KOPT-K1 (cell line): ENCODE measurements around the gene IRF5.

Experiments used
- H3K27ac ChIP-seq: fragments of 200-600 bp; sonication (generic); 2 replicates; pipeline ENCODE4 v1.5.1; 2016; ENCODE audit warnings: antibody characterized with exemption, mild to moderate bottlenecking, low read depth, low read length; ENCODE audit not compliant: poor library complexity, severe bottlenecking
- H3K36me3 ChIP-seq: fragments of 200-600 bp; sonication (generic); 2 replicates; pipeline ENCODE4 v1.5.1; 2017; ENCODE audit warnings: antibody characterized with exemption, mild to moderate bottlenecking, low read length, moderate library complexity; ENCODE audit not compliant: insufficient read depth
- H3K9me3 ChIP-seq: fragments of 200-600 bp; sonication (generic); 2 replicates; pipeline ENCODE4 v1.5.1; 2017; ENCODE audit warnings: antibody characterized with exemption, low read length, mild to moderate bottlenecking; ENCODE audit not compliant: insufficient read depth, poor library complexity, severe bottlenecking

IRF5 gene

GRCh38 chr7:128924707-128925588 is 12.8 kb upstream of the IRF5 start:
- H3K27ac ChIP-seq, result no peak overlapping the region
- no peaks in the 10 kb centered on the region for H3K9me3 ChIP-seq
- no peaks in the 10 kb centered on the region for H3K36me3 ChIP-seq

GRCh38 chr7:128928159-128928813 is 9.4 kb upstream of the IRF5 start:
- Histone ChIP-seq H3K9me3 (no peaks in the 10 kb centered on the region), H3K36me3 (no peaks in the 10 kb centered on the region), H3K27ac (no peak overlapping the region)

GRCh38 chr7:128928882-128929788 is 8.6 kb upstream of the IRF5 start:
- Histone ChIP-seq H3K9me3 (no peaks in the 10 kb centered on the region), H3K36me3 (no peaks in the 10 kb centered on the region), H3K27ac (no peak overlapping the region)

GRCh38 chr7:128931190-128931798 is 6.4 kb upstream of the IRF5 start:
- no peaks in the 10 kb centered on the region for H3K9me3 ChIP-seq
- no peak overlapping the region for H3K27ac ChIP-seq
- no peaks in the 10 kb centered on the region for H3K36me3 ChIP-seq

DNA sequence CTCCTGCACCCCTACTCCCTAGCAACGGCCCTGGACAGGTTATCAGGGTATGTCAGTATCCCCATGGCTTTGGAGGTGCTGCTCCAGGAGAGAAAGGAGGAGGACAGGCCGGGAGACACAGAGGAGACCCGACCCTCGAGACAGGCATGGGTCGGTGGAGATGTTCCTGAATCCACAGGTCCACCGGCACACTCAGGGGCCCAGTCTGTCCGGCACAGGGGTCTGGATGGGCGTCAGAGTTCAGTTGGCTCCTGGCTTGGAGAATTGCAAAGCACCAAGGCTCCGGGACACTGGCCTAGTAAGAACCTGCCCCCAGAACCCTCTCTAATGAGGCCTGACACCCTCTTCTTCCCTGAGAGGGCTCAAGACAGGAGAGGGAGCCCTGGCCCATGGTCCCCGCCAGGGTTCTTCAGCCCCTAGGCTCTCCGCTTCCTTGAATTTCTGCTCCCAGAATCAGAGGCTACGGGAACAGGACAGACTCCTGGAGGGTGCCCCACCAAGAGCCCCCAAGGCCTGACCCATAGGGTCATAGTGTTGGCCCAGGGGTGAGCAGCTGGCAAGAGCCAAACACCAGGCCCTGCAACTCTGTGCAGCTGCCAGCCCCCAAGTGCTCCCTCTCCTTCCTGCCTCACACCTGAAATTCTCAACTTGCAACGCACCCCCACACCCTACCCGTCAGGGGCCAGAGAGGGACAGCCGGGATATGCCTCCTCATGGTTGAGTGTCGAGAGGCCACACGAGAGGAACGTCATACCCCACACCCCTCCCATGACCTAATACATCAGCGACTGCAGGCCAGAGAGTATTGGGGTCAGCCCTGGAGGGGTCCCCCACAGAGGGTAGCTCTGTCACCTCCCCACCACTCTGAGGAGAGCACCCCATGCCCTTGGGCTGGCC is 5.5 kb upstream of the IRF5 start:
- Histone ChIP-seq H3K9me3 (no peaks in the 10 kb centered on the region), H3K27ac (no peak overlapping the region), H3K36me3 (no peaks in the 10 kb centered on the region)

DNA sequence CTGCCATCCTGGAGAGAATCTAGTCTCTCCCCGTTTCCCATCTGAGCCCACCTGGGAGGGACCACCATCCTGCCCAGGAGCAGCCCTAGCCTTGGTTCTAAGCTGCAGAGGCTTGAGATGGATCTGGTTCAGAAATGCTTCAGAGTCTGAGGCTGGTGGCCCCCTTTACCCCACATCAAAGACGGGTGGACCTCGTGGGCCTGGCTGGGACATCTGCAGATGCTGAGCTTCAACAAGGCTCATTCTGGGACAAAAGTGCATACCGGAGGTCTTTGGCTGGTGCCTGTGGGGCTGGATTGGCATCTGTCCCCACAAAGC is 4.9 kb upstream of the IRF5 start:
- peak overlapping the region; percentile 5 for H3K27ac ChIP-seq
- no peaks in the 10 kb centered on the region for H3K9me3 ChIP-seq
- no peaks in the 10 kb centered on the region for H3K36me3 ChIP-seq

GRCh38 chr7:128933180-128933891 is 4.4 kb upstream of the IRF5 start:
- peak overlapping the region; percentile 5 for H3K27ac ChIP-seq
- H3K9me3 ChIP-seq, result no peaks in the 10 kb centered on the region
- H3K36me3 ChIP-seq, result no peaks in the 10 kb centered on the region

- no peaks in the 10 kb centered on the region for H3K9me3 ChIP-seq
- H3K36me3 ChIP-seq, result no peaks in the 10 kb centered on the region
- H3K27ac ChIP-seq, result no peak overlapping the region
These were observed 3.1 kb upstream of the IRF5 start for GRCh38 chr7:128934361-128935341.

- Histone ChIP-seq H3K36me3 (no peaks in the 10 kb centered on the region), H3K27ac (no peak overlapping the region), H3K9me3 (no peaks in the 10 kb centered on the region)
These were observed 2.4 kb upstream of the IRF5 start for GRCh38 chr7:128935342-128935730.

- Histone ChIP-seq H3K36me3 (no peaks in the 10 kb centered on the region), H3K27ac (no peak overlapping the region), H3K9me3 (no peaks in the 10 kb centered on the region)
These were observed 929 bp upstream of the IRF5 start for GRCh38 chr7:128936798-128937197.

GRCh38 chr7:128937271-128937646 is 468 bp upstream of the IRF5 start:
- Histone ChIP-seq H3K9me3 (no peaks in the 10 kb centered on the region), H3K27ac (no peak overlapping the region)

GRCh38 chr7:128938544-128939074 is 882 bp downstream of the IRF5 start:
- Histone ChIP-seq H3K36me3 (no peaks in the 10 kb centered on the region), H3K27ac (no peak overlapping the region), H3K9me3 (no peaks in the 10 kb centered on the region)

More at GRCh38 chr7:128937271-128937646, 468 bp upstream of the IRF5 start:
- no peaks in the 10 kb centered on the region for H3K36me3 ChIP-seq
